Measurements from ENCODE around the gene FADS2.

FADS2 gene

GRCh38 chr11:61846362-61847020 is 18.4 kb downstream of the FADS2 start:
- DNase-seq (ENCODE audit: low read depth), result no peak

GRCh38 chr11:61847914-61848581 is 19.9 kb downstream of the FADS2 start:
- DNase-seq (ENCODE audit: low read depth), result no peak

GRCh38 chr11:61848631-61849030 is 20.5 kb downstream of the FADS2 start:
- no peak for DNase-seq (ENCODE audit: low read depth)

GRCh38 chr11:61850687-61851086 is 22.6 kb downstream of the FADS2 start:
- no peak for DNase-seq (ENCODE audit: low read depth)

- no peak for DNase-seq (ENCODE audit: low read depth)
Measured at GRCh38 chr11:61851113-61851899, 23.2 kb downstream of the FADS2 start.

GRCh38 chr11:61851900-61852295 is 23.8 kb downstream of the FADS2 start:
- no peak for DNase-seq (ENCODE audit: low read depth)

GRCh38 chr11:61853698-61854169 is 25.6 kb downstream of the FADS2 start:
- DNase-seq (ENCODE audit: low read depth), result no peak

GRCh38 chr11:61854206-61854895 is 26.3 kb downstream of the FADS2 start:
- DNase-seq (ENCODE audit: low read depth), result no peak

GRCh38 chr11:61854966-61855714 is 27.0 kb downstream of the FADS2 start:
- no peak for DNase-seq (ENCODE audit: low read depth)

- no peak for DNase-seq (ENCODE audit: low read depth)
Measured at GRCh38 chr11:61855939-61856680, 28.0 kb downstream of the FADS2 start.

- no peak for DNase-seq (ENCODE audit: low read depth)
Measured at GRCh38 chr11:61860054-61860903, 32.2 kb downstream of the FADS2 start.

- DNase-seq (ENCODE audit: low read depth), result no peak
Measured at GRCh38 chr11:61861634-61862033, 33.5 kb downstream of the FADS2 start.

- no peak for DNase-seq (ENCODE audit: low read depth)
Measured at GRCh38 chr11:61862714-61863547, 34.8 kb downstream of the FADS2 start.

- DNase-seq (ENCODE audit: low read depth), result no peak
Measured at GRCh38 chr11:61863548-61864081, 35.5 kb downstream of the FADS2 start.

- DNase-seq (ENCODE audit: low read depth), result no peak
Measured at GRCh38 chr11:61864814-61865775, 37.0 kb downstream of the FADS2 start.

- no peak for DNase-seq (ENCODE audit: low read depth)
Measured at GRCh38 chr11:61866231-61866957, 38.3 kb downstream of the FADS2 start.

- no peak for DNase-seq (ENCODE audit: low read depth)
Measured at GRCh38 chr11:61866958-61867343, 38.9 kb downstream of the FADS2 start.

Data from activated gamma-delta T cell treated with anti-CD3 and anti-CD28 coated beads, Interleukin-2, amount 50 U/mL, for 16 hours (primary cell).